ENCODE data around the gene VTI1A. TPM values are rescaled to one million over a fixed set of nuclear protein-coding genes. Genes with fewer than 3 reads are reported as not detected.

Gene VTI1A
- total RNA-seq, 4 donors from 2014 or later, result 43.5 to 80.4 (median 62.3) TPM

GRCh38 chr10:112503643-112504042 lies 56.6 kb downstream of the VTI1A start:
- no peak for ATAC-seq (ENCODE audit: low FRiP score)
- TF ChIP-seq CTCF (IDR thresholded peaks at IDR 0.05), result no peak
- DNase-seq (ENCODE audit: low spot score), result no peak

GRCh38 chr10:112507046-112507445 lies 60.0 kb downstream of the VTI1A start:
- no peak for ATAC-seq (ENCODE audit: low FRiP score)

GRCh38 chr10:112507988-112508387 lies 61.0 kb downstream of the VTI1A start:
- ATAC-seq (ENCODE audit: low FRiP score) (no peak), DNase-seq (ENCODE audit: low spot score) (no peak)
- TF ChIP-seq CTCF (IDR thresholded peaks at IDR 0.05), result no peak

More at GRCh38 chr10:112507046-112507445, 60.0 kb downstream of the VTI1A start:
- no peak for DNase-seq (ENCODE audit: low spot score)
- TF ChIP-seq CTCF (IDR thresholded peaks at IDR 0.05), result no peak

- no peak for TF ChIP-seq CTCF (IDR thresholded peaks at IDR 0.05)
- ATAC-seq (ENCODE audit: low FRiP score) (no peak), DNase-seq (ENCODE audit: low spot score) (no peak)
Measured at GRCh38 chr10:112509558-112510291, 62.7 kb downstream of the VTI1A start.

- no peak for DNase-seq (ENCODE audit: low spot score)
- no peak for TF ChIP-seq CTCF (IDR thresholded peaks at IDR 0.05)
Measured at GRCh38 chr10:112510384-112510783, 63.4 kb downstream of the VTI1A start.

GRCh38 chr10:112512294-112512693 lies 65.3 kb downstream of the VTI1A start:
- TF ChIP-seq CTCF (IDR thresholded peaks at IDR 0.05), result no peak
- no peak for DNase-seq (ENCODE audit: low spot score)
- no peak for ATAC-seq (ENCODE audit: low FRiP score)

More at GRCh38 chr10:112510384-112510783, 63.4 kb downstream of the VTI1A start:
- no peak for ATAC-seq (ENCODE audit: low FRiP score)

- no peak for DNase-seq (ENCODE audit: low spot score)
- TF ChIP-seq CTCF (IDR thresholded peaks at IDR 0.05), result no peak
- ATAC-seq (ENCODE audit: low FRiP score), result no peak
Measured at GRCh38 chr10:112515126-112515525, 68.1 kb downstream of the VTI1A start.
